Measurements from ENCODE around the gene MRPL39. TPM values are rescaled to one million over a fixed set of nuclear protein-coding genes. Genes with fewer than 3 reads are reported as not detected.
A peak's percentile ranks its signal among the peaks of the same experiment; 100 is the strongest.

MRPL39 gene
- total and polyA plus RNA-seq, 12 donors = 39.3 to 73.6 (median 52.7) TPM

GRCh38 chr21:25562660-25563059, 44.6 kb downstream of the MRPL39 start:
- intact Hi-C loops (cut with DNase I) = loop anchor here in 5 of 10 donors (10.0 kb wide), 3 partner anchors 58 to 138 kb away; no protein-coding TSS in a partner anchor

GRCh38 chr21:25561668-25562641, 45.3 kb downstream of the MRPL39 start:
- Histone ChIP-seq H3K27me3 (no peaks in the 10 kb centered on the region), H3K27ac (peak overlapping the region in 8 of 10 donors; percentile 12 to 88 (median 47)), H3K36me3 (peaks cover 0 to 17% (median 0%) of the 10 kb centered on the region in 9 donors), H3K4me1 (peaks cover 0 to 48% (median 8%) of the 10 kb centered on the region in 9 donors), H3K9me3 (no peaks in the 10 kb centered on the region), H3K4me3 (peak overlapping the region in 9 of 10 donors; percentile 36 to 71 (median 62))
- 6 to 10% methylated on average over 73 to 74 of the region's 74 CpGs for WGBS, 2 donors
- ATAC-seq = peak; percentile 75 to 90 (median 87)
- intact Hi-C loops (cut with DNase I) = loop anchor here in 5 of 10 donors (10.0 kb wide), 3 partner anchors 57 to 137 kb away; no protein-coding TSS in a partner anchor
- peak in 4 of 9 donors; percentile 30 to 38 (median 32) for TF ChIP-seq CTCF (IDR thresholded peaks at IDR 0.05)
- peak; percentile 31 to 44 for DNase-seq

More at GRCh38 chr21:25562660-25563059, 44.6 kb downstream of the MRPL39 start:
- ATAC-seq = no peak
- H3K27me3 ChIP-seq = no peaks in the 10 kb centered on the region
- no peak for TF ChIP-seq CTCF (IDR thresholded peaks at IDR 0.05)
- peak overlapping the region in 1 of 10 donors; percentile 88 for H3K27ac ChIP-seq
- peaks cover 0 to 17% (median 0%) of the 10 kb centered on the region in 9 donors for H3K36me3 ChIP-seq
- peak overlapping the region in 9 of 10 donors; percentile 36 to 71 (median 62) for H3K4me3 ChIP-seq
- DNase-seq = no peak
- 78 to 81% methylated on average over 10 of the region's 10 CpGs for WGBS, 2 donors
- H3K4me1 ChIP-seq = peaks cover 0 to 55% (median 8%) of the 10 kb centered on the region in 9 donors
- no peaks in the 10 kb centered on the region for H3K9me3 ChIP-seq

DNA sequence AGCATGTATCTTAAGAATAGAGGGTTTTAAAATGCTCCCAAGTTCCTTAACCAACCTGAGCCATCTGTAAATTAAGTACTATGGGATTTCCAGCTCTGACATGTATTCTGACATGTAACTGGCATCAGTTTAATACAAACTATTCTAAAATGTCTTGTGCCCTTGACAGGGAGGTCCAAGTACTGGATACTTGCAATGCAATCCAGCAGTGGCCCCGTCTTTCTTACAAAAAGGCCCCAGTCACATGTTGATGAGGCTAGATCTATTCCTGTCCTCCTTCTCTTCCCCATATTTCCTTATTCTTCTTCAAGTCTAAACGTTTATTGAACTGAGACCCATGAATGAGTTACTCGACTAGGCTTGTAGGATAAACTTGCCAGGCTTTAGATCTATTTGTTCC, 46.4 kb downstream of the MRPL39 start:
- H3K4me3 ChIP-seq = peak overlapping the region in 1 of 10 donors; percentile 71
- H3K36me3 ChIP-seq = peaks cover 0 to 9% (median 0%) of the 10 kb centered on the region in 9 donors
- H3K4me1 ChIP-seq = peaks cover 0 to 48% (median 8%) of the 10 kb centered on the region in 9 donors
- ATAC-seq (no peak), DNase-seq (no peak)
- no peaks in the 10 kb centered on the region for H3K27me3 ChIP-seq
- H3K27ac ChIP-seq = peak overlapping the region in 1 of 10 donors; percentile 88
- TF ChIP-seq CTCF (IDR thresholded peaks at IDR 0.05) = no peak
- intact Hi-C loops (cut with DNase I) = loop anchor here in 5 of 10 donors (10.0 kb wide), 3 partner anchors 56 to 136 kb away; no protein-coding TSS in a partner anchor
- 84 to 86% methylated on average over 3 of the region's 3 CpGs for WGBS, 2 donors
- H3K9me3 ChIP-seq = no peaks in the 10 kb centered on the region

GRCh38 chr21:25560271-25560685, 47.0 kb downstream of the MRPL39 start:
- Histone ChIP-seq H3K4me3 (no peak overlapping the region), H3K4me1 (peaks cover 0 to 48% (median 8%) of the 10 kb centered on the region in 9 donors), H3K9me3 (no peaks in the 10 kb centered on the region), H3K27ac (no peak overlapping the region), H3K36me3 (peaks cover 0 to 8% (median 0%) of the 10 kb centered on the region in 9 donors), H3K27me3 (no peaks in the 10 kb centered on the region)
- WGBS, 2 donors = 85 to 90% methylated on average over 4 of the region's 4 CpGs
- no peak for TF ChIP-seq CTCF (IDR thresholded peaks at IDR 0.05)
- ATAC-seq (peak in 1 of 8 donors; percentile 38), DNase-seq (no peak)
- intact Hi-C loops (cut with DNase I) = loop anchor here in 5 of 10 donors (10.0 kb wide), 3 partner anchors 55 to 135 kb away; no protein-coding TSS in a partner anchor

All from heart right ventricle (tissue), 16 donors.